ENCODE measurements around the gene KCNC3. TPM values are rescaled to one million over a fixed set of nuclear protein-coding genes. Genes with fewer than 3 reads are reported as not detected.

Gene KCNC3
- total RNA-seq, 1 donor from 2014 or later: 8.6 TPM

DNA sequence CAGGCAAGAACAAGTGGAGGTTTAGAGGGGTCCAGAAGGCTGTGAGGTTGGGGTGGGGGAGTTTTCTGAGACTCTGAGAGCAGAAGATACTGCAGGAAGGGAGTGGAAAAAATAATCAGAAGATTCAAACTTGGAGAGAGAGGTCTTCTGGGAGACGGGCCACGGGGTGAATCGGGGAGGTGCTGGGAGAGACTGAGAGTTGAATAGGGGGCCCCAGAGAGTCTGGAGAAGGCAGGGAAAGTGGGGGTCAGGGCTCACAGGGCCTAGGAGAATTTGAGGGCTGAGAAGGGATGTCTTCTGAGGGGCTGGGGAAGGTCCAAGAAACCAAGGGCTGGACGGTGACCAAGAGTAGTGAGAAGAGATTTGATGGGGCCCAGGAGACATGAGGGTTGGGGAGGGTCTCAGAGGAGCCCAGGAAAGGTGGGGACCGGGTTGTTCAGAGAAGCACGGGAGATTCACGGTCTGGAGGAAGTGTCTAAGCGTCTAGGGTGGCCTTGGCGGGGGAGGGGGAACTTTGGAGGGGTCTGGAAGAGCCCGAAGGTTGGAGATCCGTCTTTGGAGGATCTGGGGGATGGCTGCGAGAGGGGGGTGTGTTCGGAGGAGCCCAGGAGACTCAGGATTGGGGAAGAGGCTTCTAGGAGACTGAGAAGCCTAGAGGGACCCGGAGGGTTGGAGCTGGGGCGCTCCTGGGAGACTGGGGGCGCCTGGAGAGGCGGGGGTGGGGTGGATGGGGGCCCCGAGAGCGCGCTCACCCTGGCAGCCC is 1.5 kb downstream of the KCNC3 start:
- DNase-seq (ENCODE audit: low spot score): no peak

DNA sequence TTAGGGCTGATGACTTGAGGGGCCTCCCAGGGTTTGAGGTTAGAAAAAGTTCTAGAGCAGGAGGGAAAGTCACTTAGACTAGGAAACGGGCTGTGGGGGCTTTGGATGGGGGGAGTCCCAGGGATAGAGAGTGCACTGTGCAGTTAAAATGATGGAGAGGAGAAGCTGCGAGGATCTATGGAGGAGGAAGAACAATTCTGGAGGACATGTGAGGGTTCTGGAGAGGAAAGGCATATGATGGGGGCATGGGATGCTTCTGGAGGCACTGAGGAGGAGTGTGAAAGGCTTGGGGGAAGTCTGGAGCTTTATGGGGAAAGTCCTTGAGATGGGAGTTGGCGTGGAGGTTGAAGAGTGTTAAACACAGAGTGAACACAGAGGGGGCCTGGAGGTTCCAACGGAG is 2.2 kb downstream of the KCNC3 start:
- no peak for DNase-seq (ENCODE audit: low spot score)

DNA sequence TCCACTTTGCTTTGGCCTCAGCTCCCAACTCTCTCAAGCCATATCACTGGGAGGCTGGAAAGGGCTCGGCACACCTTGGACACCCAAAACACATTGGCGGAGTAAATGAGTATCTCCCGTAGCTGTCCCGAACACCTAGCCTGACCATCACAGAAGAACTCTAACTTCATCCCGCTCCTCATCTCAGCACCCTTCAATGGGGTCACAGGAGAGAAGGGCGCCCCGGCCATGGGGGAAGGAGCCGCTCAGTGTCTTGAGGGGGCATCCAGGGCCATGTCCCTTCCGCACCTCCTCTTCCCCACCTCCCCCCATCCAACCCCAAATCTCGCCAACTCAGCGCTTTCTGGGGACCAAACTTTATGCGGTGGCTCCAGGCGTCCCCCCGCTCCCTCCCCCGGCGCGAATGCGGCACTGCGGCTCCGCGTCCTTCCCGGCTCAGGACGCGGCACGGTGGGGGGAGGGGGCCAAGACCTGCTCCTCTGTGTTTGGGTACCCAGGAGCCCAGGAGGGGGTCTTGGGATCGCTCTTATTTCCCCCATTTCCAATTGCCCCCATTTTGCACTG is 3.0 kb downstream of the KCNC3 start:
- no peak for DNase-seq (ENCODE audit: low spot score)

DNA sequence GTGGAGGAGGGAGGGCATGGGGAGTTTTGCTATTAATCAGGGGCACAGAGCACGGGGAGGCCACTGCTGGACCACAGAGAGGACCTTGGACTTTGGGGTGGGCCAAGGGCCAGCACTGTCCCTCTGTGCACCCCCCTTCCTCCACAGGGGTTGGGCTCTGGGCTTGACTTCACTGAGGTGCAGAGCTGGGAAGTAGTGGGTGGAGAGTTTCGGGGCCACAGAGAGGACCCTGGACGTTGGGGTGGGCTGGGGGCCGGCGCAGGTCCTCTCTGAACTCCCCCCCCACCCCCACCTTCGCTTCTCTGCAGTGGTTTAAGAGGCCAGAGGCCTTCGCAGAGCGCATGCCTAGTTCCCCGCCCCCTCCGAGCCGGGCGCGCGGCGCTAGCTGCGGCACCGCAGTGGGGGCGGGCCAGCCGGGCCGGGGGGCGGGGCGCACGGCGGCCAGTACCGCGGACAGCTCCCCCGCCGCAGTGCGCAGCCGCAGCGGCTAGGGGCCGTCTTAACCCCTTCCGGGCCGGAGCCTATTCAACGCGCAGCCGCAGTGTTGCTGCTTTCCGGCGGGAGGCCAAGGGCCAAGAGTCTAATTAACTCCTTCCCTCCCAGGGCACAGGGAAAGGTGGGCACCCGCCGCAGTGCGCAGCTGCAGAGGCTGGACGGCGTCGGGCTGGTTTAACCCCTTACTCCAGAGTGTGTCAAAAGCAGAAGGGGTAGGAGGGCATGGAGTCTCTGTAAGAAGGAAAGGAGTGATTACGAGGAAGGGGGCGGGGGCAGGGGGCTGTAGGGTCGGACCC is 3.7 kb downstream of the KCNC3 start:
- peak; percentile 55 for DNase-seq (ENCODE audit: low spot score)

DNA sequence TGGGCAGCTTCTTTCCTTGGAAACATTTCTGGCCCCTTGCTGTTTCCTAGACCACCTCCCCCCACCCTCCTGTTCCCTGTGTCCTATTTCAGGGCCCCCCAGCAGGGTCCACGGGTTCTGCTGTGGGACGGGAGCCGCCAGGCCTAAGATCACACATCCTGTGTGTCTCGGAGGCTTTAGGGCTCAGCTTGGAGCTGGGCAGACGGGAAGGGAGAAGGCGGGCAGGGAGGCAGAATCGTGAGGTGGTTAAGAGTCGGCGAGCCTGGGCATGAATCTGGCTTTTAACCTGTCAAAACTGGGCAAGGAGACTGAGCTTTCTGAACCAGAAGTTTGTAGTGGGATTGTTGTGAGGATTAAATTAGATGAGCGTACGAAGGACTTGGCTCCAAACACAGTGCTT is 4.8 kb downstream of the KCNC3 start:
- DNase-seq (ENCODE audit: low spot score): no peak

DNA sequence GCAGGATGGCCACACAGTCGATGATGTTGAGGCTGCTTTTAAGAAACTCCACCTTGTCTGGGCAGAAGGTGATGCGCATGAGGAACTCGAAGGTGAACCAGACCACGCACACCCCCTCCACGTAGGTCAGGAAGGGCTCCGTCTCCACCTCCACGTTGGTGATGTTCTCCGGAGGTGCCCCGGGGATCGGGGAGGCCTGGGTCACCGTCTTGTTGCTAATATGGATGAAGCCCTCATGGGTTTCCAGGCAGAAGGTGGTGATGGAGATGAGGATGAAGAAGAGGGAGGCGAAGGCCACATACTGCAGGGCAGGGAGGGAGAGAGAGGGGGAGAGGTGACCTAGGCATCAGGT is 5.4 kb downstream of the KCNC3 start:
- DNase-seq (ENCODE audit: low spot score): no peak

DNA sequence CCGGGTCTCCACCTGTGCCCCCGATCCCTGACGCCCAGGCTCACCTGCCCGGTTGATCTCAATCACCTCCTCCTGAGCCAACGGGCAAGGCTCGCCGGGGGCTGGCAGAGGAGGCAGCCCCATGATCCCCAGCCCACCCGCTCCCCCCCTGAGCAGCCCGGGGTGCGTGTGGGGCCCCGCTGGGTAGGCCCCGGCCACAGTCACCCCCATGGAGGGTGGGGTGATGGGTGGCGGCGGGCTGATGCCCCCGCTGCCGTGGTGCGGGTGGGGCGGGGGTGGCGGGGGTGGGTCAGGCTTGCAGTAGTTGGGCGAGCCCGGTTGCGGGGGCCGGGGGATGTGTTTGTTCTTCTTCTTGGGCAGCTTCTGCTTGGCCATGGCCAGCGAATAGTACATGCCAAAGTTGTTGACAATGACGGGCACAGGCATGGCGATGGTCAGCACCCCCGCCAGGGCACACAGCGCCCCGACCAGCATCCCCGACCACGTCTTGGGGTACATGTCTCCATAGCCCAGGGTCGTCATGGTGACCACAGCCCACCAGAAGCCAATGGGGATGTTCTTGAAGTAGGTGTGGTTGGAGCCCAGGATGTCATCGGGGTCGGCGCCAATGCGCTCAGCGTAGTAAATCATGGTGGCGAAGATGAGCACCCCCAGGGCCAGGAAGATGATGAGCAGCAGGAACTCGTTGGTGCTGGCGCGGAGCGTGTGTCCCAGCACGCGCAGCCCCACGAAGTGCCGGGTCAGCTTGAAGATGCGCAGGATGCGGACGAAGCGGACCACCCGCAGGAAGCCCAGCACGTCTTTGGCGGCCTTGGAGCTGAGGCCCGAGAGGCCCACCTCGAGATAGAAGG is 6.0 kb downstream of the KCNC3 start:
- DNase-seq (ENCODE audit: low spot score): no peak

DNA sequence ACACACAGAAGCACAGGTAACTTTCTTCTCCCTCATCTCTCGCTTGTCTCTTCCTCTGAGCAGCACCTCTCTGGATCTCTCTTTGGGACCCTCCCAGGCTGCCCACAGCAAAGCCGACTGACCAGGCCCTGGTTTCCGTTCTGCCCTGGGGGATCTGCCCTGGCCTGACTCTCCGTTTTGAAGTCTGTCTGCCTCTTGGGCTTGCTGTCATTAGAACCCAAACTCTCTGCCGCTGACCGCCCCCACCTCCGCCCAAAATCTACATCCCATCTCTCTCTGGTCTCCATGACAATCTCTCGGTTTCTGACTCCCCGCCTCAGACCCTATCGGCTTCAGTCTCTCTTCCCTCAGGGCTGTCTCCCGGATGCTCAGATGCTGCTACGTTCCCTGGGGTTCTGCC is 6.9 kb downstream of the KCNC3 start:
- DNase-seq (ENCODE audit: low spot score): no peak

DNA sequence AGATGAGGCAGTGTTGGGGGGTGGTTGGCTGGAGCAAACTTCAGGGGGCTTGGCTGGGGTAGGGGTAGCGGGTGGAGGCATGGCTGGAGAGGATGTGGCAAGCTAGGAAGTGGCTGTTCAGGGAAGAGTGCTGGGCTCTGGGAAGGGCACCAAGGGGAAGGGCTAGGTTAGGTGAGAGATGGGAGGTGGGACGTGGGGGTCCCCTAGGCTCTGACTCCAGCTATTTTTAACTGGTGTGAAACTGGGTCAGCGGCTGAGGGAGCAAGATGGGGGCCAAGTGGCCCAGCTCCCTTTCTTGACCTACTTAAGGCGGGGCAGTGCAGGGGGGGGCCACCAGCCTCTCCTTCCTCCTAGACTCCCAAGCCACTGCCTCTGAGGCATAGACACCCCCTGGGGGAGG is 7.3 kb downstream of the KCNC3 start:
- DNase-seq (ENCODE audit: low spot score): no peak

DNA sequence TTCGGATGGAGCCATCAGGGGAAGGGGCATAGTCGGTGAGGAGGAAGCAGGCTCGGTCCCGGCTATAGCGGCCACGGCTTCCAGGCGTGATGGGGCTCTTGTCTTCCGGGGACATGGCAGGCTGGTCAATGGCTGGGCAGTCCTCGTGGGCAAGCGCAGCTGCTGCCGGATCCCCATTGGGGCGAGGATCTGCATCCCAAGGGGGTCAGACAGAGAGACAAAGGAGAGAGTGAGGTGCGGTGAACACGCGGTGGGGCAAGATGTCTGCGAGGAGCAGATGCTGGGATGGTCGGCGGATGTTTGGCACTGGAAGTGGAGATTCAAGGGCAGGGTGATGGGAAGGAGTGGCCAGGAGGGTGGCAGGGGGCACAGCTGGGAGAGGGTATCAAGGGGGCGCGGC is 8.6 kb downstream of the KCNC3 start:
- no peak for DNase-seq (ENCODE audit: low spot score)

DNA sequence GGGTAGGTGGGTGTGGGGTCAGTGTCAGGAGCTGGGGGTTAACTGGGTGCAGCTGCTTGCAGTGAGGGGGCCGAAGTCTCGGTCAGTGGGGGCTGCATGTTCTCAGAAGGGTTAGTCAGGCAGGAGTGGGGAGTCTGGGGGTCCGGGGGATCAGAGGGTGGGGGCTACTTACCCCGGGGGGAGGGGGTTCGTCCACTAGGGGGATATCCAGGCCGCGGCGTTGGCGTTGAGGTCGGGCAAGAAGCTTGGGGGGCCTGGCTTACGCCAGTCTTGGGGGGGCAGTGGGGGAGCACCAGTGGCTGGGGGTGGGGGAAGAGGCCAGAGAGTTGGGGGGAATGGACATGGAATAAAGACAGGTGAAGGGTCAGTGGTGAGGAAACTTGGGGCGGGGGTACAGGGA is 9.1 kb downstream of the KCNC3 start:
- no peak for DNase-seq (ENCODE audit: low spot score)

DNA sequence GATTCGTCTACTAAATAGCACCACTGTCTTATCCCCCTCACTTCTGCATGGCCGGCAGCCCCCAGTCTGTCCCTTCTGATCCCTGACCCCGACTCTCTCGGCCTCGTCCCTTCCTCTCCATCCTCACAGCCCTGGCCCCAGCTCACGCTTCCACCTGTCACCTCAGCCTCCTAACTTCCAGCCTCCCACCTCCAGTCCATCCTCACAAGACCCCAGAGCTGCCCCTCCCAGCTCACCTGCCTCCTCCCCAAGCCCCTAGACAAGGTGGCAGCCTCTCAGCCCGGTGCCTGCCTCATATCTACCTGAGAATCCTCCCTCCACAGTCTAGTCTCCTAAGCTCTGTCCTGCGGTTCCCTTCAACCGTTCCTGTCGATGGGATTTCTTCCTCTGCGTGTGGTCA is 10.0 kb downstream of the KCNC3 start:
- DNase-seq (ENCODE audit: low spot score): no peak

DNA sequence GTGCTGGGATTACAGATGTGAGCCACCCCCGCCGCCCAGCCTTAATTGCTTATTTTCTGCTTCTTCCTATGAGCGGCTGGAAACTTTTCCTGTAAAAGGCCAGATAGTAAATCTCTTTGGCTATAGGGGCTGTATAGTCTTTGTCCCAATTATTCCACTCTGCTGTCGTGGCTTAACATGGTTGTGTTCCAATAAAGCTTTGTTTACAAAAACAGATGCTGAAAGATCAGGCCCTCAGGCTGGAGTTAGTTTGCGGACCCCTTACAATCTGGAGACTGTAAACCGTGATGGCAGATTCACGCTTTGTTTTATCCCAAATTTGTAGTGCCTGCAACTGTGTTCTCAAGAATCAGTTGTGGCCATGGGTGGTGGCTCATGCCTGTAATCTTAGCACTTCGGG is 10.7 kb downstream of the KCNC3 start:
- no peak for DNase-seq (ENCODE audit: low spot score)

DNA sequence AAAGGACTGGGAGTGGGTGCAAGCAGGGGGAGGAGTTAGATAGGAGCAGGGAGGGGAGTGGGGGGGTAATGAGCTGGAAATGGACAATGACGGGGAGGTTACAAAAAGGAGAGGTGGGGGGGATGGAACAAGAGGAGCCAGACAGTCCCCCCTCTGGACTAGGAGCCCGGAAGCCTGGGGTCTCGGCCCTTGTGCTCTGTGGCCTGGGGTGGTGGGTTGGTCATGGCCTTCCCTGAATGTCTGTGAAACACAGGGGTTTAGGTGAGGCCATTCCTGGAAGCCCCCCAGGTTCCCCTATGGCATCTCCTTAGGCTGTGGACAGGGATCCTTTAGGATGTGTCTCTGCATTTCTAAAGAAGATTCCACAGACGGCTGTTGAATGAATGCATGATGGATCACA is 12.1 kb downstream of the KCNC3 start:
- no peak for DNase-seq (ENCODE audit: low spot score)

DNA sequence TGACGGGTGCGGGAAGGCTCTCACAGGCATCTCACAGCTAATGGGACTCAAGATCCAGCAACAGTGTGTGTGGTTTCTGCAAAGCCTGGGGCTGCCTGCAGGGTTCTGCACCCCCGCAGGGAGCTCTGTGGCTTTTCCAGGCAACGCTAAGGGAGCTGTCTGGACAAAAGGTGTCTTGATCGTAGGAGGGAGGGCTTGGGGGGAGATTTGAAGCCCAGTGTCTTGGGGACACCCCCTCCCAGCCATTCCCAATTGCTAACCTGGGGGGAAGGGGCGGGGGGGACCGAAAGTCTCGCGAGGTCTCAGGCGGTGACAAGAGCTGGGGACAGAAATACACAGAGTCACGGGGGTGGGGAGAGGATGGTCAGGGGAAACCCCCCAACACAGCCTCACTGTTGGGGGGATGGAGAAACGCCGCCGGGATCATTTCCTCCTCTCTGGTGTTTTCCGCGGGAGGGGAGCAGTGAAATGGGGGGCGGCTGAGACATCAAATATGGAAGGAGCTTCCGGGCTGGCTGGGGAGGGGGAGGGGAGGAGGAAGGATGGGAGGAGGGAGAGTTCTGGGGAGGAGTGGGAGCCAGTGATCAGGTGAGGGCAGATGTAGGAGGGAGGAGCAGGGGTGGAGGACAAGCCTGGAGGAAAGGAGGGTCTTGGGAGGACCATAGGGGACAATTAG is 13.3 kb downstream of the KCNC3 start:
- no peak for DNase-seq (ENCODE audit: low spot score)

DNA sequence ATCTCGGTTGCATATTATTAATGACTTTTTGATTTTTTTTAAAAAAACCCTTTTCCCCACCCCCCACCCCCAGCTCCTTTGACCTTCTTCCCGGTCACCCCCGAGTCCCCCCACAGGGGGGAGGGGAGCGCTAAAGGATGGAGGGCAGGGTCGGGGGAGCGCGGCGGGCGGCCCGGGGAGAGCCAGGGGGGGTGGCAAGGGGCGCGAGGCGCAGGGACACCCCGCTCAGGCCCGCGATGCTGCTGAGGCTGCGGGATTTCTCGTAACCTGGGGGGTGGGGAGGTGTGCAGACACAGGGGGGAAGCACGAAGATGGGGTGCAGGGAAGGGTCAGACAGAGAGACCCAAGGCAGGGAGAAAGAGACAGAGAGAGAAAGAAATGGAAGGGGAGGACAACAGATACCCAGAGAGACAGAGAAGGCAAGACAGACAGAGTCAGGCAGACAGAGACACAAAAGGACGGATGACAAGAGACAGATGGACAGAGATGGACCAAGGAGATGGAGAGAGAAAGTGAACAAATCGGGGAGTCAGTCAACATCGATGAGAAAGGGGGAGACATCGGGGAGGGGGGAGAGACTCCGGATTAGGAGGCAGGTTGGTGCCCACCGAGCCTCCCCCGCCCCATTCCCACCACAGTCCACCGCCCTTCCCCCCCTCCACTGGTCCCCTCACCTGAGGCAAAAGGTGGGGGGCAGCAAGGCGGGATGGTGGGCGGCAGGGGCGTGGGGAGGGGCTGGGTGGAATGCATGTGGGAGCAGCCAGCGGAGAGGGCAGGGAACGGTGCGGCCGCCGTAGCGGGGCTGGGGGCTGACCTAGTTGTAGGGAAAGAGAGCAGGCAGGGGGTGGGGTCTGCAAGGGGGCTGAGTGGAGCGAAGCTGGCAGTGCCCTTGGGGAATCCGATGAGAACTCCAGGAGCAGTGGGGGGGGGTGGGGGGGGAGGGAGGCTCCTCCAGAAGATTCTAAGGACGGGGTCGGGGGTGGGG is 14.2 kb downstream of the KCNC3 start:
- DNase-seq (ENCODE audit: low spot score): no peak

DNA sequence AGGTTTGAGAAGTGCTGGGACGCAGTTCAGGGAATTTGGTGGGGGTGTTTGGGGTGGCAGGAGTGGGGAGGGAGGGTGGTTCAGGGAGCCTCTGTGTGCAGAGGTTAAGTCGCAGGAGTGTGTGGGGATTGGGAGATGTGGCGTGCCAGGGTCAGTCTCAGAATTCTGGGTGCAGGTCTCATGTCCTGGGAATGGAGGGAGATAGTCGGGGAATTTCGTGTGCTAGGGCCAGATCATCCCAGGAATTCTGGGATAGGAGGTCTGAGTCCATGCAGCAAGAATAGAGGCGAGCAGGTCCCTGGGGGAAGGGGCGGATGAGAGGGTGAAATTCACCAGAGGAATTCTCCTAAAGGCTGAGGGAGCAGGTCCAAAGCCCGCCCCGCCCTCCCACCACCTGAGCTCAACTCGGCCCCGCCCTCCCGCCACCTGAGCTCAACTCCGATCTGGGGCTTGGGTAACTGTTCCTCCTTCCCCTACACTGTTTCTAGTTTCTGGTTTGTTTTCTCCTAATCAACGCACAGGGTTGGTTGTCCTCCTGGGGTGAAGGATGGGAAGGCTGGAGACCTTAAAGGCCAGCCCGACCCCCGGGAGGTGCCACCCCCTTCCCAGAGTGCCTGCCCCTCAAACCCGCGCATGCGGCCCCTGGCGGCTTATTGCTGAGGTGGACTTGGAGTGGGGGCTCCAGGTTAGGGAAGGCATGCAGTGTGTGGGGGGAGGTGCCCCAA is 15.2 kb downstream of the KCNC3 start:
- no peak for DNase-seq (ENCODE audit: low spot score)

DNA sequence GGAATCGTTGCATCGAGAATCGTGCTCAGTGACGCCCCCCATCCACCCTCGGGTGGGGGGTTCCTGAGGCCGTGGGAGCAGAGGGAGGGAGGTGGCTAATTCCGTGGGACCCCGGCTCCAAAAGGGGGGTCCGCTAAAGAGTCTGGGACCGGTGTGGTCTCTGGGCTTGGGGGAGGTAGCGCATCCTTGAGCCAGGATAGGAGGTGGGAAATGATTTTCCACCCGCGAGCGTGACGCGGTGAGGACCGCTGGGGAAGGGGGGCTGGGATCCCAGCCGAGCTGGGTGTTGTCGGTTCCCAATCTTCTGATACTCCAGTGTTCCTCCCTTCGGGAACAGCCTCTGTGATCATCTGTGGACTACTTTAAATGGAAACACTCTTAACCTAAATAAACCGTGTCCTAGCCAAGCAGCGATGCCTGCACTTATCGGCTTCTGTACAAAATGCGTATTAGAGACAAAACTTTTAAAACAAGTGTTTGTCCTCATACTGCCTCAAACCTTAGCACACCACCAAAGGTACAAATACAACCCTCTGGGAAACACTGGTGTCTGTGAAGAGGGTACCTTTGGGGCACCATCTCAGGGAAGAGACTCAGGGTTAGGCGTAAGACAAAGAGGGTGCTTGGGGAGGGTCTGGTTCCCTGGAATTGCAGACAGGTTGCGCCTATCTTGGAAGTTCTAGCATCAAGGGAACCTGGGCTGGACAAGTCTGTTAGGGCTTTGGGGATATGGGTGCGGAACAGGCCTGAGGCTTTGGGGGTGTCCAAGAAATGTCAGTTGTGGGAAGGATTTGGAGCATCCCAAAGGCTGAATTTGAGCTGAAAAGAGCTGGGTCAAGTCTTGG is 16.0 kb downstream of the KCNC3 start:
- no peak for DNase-seq (ENCODE audit: low spot score)
